C4-2B (cell line): ENCODE results near the gene MED15.

ENCODE experiments used
- H3K27ac ChIP-seq: fragments of 450-650 bp; 2 replicates; pipeline ENCODE4 v1.5.1; 2017
- CTCF ChIP-seq: fragments of 450-650 bp; conservative IDR thresholded peaks from 2 replicates; pipeline ENCODE4 v1.5.1; 2017; ENCODE audit warnings: mild to moderate bottlenecking
- ZFX ChIP-seq: fragments of 450-650 bp; IDR thresholded peaks from 2 replicates; pipeline ENCODE4 v1.6.1; 2017

The MED15 gene

GRCh38 chr22:20509344-20510047 lies 2.1 kb downstream of the MED15 start:
- H3K27ac ChIP-seq = no peak overlapping the region
- TF ChIP-seq ZFX (no peak), CTCF (no peak)

- TF ChIP-seq CTCF (no peak), ZFX (no peak)
- H3K27ac ChIP-seq = no peak overlapping the region
Observed at GRCh38 chr22:20510811-20511577, 3.6 kb downstream of the MED15 start.

GRCh38 chr22:20511578-20512229 lies 4.3 kb downstream of the MED15 start:
- TF ChIP-seq ZFX (no peak), CTCF (no peak)
- no peak overlapping the region for H3K27ac ChIP-seq

GRCh38 chr22:20514658-20515406 lies 7.4 kb downstream of the MED15 start:
- TF ChIP-seq CTCF = no peak
- no peak for TF ChIP-seq ZFX
- H3K27ac ChIP-seq = no peak overlapping the region

GRCh38 chr22:20516399-20516798 lies 9.0 kb downstream of the MED15 start:
- TF ChIP-seq ZFX (no peak), CTCF (no peak)
- no peak overlapping the region for H3K27ac ChIP-seq

GRCh38 chr22:20517422-20517821 lies 10.0 kb downstream of the MED15 start:
- no peak overlapping the region for H3K27ac ChIP-seq
- TF ChIP-seq ZFX = no peak
- no peak for TF ChIP-seq CTCF
